ENCODE results near the gene TAAR6. TPM values are rescaled to one million over a fixed set of nuclear protein-coding genes. Genes with fewer than 3 reads are reported as not detected.

Gene TAAR6
- total RNA-seq, 1 experiment from 2014 or later: not detected

DNA sequence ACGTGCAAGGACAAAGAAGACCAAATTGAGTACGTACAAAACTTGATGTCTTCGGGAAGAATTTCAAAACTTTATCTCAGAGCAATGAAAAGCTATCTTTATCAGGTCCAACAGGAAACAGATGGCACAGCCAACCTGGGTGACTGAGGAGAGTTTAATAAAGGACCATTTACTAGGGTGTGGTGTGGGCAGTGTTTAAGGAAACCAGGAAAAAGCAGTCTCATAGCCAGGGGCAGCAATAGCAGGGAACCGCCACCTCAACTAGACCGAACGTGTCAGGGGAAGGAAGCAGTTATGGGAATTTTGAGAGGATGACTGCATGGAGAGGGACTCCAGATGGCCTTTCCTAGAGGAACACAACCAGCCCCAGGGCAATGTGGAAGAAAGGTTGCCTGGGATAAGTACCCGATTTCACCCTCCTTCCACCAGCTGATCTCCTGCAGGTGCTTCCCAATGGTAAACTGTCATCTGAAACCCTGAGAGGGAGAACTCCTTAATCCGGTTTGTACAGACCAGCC lies 34.6 kb downstream of the TAAR6 start:
- no peak overlapping the region for H3K56ac ChIP-seq (ENCODE audit: insufficient read length, low read depth, low read length)
- no peak overlapping the region for H2BK20ac ChIP-seq (ENCODE audit: low read depth, low read length, poor library complexity, severe bottlenecking)
- no peak for DNase-seq
- no peak overlapping the region for H2AK5ac ChIP-seq (ENCODE audit: insufficient read length, low read length)
- H3K14ac ChIP-seq (ENCODE audit: insufficient read depth, low read length): no peak overlapping the region
- Mint-ChIP-seq H3K4me3 (no peak overlapping the region), H3K27ac (no peak overlapping the region), H3K36me3 (ENCODE audit: insufficient read depth in 1 of 3, low read depth in 3 of 3) (no peaks in the 10 kb centered on the region), H3K9me3 (no peaks in the 10 kb centered on the region), H3K27me3 (ENCODE audit: low read depth) (no peaks in the 10 kb centered on the region), H3K4me1 (no peaks in the 10 kb centered on the region)
- no peak overlapping the region for H3K9ac ChIP-seq (ENCODE audit: extremely low read depth, insufficient read length, low read length)
- H3K9me3 ChIP-seq (ENCODE audit: control insufficient read depth, low read depth, low read length): no peaks in the 10 kb centered on the region
- no peaks in the 10 kb centered on the region for H3K79me2 ChIP-seq (ENCODE audit: insufficient read depth, low read length)
- H3K27me3 ChIP-seq (ENCODE audit: insufficient read depth, low read length): no peaks in the 10 kb centered on the region
- H4K20me1 ChIP-seq (ENCODE audit: control insufficient read depth, insufficient read depth, insufficient read length): peaks cover 3% of the 10 kb centered on the region
- no peak overlapping the region for H2AFZ ChIP-seq (ENCODE audit: low read length)
- H2BK12ac ChIP-seq (ENCODE audit: insufficient read length, low read depth, low read length): no peak overlapping the region
- no peak overlapping the region for H4K91ac ChIP-seq (ENCODE audit: insufficient read length, low read depth, low read length)
- no peak overlapping the region for H2BK120ac ChIP-seq (ENCODE audit: low read depth, low read length, poor library complexity, severe bottlenecking)
- no peak overlapping the region for H4K8ac ChIP-seq (replicated peaks; ENCODE audit: insufficient read length, low read depth, low read length)
- no peak overlapping the region for H3K23ac ChIP-seq (ENCODE audit: insufficient read length, low read depth, low read length)
- H3K18ac ChIP-seq (ENCODE audit: insufficient read length, low read depth, low read length): no peak overlapping the region
- H2BK15ac ChIP-seq (ENCODE audit: low read depth, low read length): no peak overlapping the region
- TF ChIP-seq, protein P1, sequence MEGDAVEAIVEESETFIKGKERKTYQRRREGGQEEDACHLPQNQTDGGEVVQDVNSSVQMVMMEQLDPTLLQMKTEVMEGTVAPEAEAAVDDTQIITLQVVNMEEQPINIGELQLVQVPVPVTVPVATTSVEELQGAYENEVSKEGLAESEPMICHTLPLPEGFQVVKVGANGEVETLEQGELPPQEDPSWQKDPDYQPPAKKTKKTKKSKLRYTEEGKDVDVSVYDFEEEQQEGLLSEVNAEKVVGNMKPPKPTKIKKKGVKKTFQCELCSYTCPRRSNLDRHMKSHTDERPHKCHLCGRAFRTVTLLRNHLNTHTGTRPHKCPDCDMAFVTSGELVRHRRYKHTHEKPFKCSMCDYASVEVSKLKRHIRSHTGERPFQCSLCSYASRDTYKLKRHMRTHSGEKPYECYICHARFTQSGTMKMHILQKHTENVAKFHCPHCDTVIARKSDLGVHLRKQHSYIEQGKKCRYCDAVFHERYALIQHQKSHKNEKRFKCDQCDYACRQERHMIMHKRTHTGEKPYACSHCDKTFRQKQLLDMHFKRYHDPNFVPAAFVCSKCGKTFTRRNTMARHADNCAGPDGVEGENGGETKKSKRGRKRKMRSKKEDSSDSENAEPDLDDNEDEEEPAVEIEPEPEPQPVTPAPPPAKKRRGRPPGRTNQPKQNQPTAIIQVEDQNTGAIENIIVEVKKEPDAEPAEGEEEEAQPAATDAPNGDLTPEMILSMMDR (conservative IDR thresholded peaks at IDR 0.05): no peak
- no peaks in the 10 kb centered on the region for H3K4me1 ChIP-seq (ENCODE audit: insufficient read depth, low read length)
- peaks cover 2% of the 10 kb centered on the region for H3K23me2 ChIP-seq (ENCODE audit: insufficient read length, low read depth, low read length, poor library complexity, severe bottlenecking)
- no peaks in the 10 kb centered on the region for H3K79me1 ChIP-seq (ENCODE audit: insufficient read depth, low read depth, low read length, poor library complexity, severe bottlenecking)
- no CpG with 5 or more reads among the region's 8 CpGs for WGBS (ENCODE audit: extremely low coverage, insufficient read length, low lambda C conversion rate)
- H2BK5ac ChIP-seq (ENCODE audit: insufficient read length, low read length): no peak overlapping the region
- no peak overlapping the region for H3K27ac ChIP-seq (ENCODE audit: insufficient read length, low read depth, low read length)
- no peak overlapping the region for H3K4ac ChIP-seq (ENCODE audit: low read depth, low read length)
- H3K4me2 ChIP-seq (ENCODE audit: insufficient read depth, insufficient read length, low read length): no peak overlapping the region
- no peak overlapping the region for H4K5ac ChIP-seq (ENCODE audit: insufficient read length, low read depth, low read length)
- H3T11ph ChIP-seq (ENCODE audit: low read length): no peak overlapping the region

Data from H9 (cell line).